Measurements from ENCODE around the gene TAF4B.

- no peak for TF ChIP-seq TAF1 (IDR thresholded peaks at IDR 0.05; ENCODE audit: low read depth)
- no peak for TF ChIP-seq CTCF (IDR thresholded peaks at IDR 0.05; ENCODE audit: poor library complexity, severe bottlenecking)
- TF ChIP-seq MXI1 (conservative IDR thresholded peaks at IDR 0.05; ENCODE audit: poor library complexity, severe bottlenecking) = no peak
- TF ChIP-seq REST (IDR thresholded peaks at IDR 0.05; ENCODE audit: borderline replicate concordance) = no peak
- TF ChIP-seq EP300 (conservative IDR thresholded peaks at IDR 0.05; ENCODE audit: poor library complexity, severe bottlenecking) = no peak
- no peak for TF ChIP-seq EZH2 (IDR thresholded peaks at IDR 0.05; ENCODE audit: borderline replicate concordance, insufficient read depth, low read length, poor library complexity, severe bottlenecking)
- no peak for TF ChIP-seq POLR2AphosphoS5 (IDR thresholded peaks at IDR 0.05)
- TF ChIP-seq SMC3 (conservative IDR thresholded peaks at IDR 0.05; ENCODE audit: poor library complexity) = no peak
Measured at GRCh38 chr18:26336572-26336971, 110.3 kb downstream of the TAF4B start.
